Measurements from ENCODE around the gene CENPQ.
"Not testable (repeated sequence)": the region's sequence is repeated elsewhere in the genome, so short reads cannot be mapped to it uniquely, and the experiment has no call there.

DNA sequence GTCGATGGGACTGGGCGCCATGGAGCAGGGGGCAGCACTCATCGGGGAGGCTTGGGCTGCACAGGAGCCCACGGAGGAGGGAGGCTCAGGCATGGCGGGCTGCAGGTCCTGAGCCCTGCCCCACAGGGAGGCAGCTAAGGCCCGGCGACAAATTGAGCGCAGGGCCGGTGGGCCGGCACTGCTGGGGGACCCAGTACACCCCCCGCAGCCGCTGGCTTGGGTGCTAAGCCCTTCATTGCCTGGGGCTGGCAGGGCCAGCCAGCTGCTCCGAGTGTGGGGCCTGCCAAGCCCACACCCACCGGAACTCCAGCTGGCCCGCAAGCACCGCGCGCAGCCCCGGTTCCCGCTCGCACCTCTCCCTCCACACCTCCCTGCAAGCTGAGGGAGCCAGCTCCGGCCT lies 18.7 kb downstream of the CENPQ start:
- TF ChIP-seq EZH2 (IDR thresholded peaks at IDR 0.05; ENCODE audit: borderline replicate concordance, low read depth, low read length, severe bottlenecking) = not testable (repeated sequence)
- TF ChIP-seq, protein P1, sequence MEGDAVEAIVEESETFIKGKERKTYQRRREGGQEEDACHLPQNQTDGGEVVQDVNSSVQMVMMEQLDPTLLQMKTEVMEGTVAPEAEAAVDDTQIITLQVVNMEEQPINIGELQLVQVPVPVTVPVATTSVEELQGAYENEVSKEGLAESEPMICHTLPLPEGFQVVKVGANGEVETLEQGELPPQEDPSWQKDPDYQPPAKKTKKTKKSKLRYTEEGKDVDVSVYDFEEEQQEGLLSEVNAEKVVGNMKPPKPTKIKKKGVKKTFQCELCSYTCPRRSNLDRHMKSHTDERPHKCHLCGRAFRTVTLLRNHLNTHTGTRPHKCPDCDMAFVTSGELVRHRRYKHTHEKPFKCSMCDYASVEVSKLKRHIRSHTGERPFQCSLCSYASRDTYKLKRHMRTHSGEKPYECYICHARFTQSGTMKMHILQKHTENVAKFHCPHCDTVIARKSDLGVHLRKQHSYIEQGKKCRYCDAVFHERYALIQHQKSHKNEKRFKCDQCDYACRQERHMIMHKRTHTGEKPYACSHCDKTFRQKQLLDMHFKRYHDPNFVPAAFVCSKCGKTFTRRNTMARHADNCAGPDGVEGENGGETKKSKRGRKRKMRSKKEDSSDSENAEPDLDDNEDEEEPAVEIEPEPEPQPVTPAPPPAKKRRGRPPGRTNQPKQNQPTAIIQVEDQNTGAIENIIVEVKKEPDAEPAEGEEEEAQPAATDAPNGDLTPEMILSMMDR (IDR thresholded peaks at IDR 0.05; ENCODE audit: borderline replicate concordance, extremely low read depth, low read length, poor library complexity, severe bottlenecking) = not testable (repeated sequence)

All from DND-41 (cell line).